ENCODE results near the gene MAPK13. TPM values are rescaled to one million over a fixed set of nuclear protein-coding genes. Genes with fewer than 3 reads are reported as not detected.

MAPK13 gene
- total RNA-seq, 1 experiment from 2014 or later, result 47.3 TPM

- TF ChIP-seq ZBTB33 (IDR thresholded peaks at IDR 0.05; ENCODE audit: extremely low read depth, insufficient replicate concordance, low read length), result no peak
- TF ChIP-seq, protein P1, sequence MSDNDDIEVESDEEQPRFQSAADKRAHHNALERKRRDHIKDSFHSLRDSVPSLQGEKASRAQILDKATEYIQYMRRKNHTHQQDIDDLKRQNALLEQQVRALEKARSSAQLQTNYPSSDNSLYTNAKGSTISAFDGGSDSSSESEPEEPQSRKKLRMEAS (IDR thresholded peaks at IDR 0.05), result no peak
- TF ChIP-seq ZFX (IDR thresholded peaks at IDR 0.05), result no peak
Measured at GRCh38 chr6:36119209-36119608, 11.1 kb upstream of the MAPK13 start (continued).

DNA sequence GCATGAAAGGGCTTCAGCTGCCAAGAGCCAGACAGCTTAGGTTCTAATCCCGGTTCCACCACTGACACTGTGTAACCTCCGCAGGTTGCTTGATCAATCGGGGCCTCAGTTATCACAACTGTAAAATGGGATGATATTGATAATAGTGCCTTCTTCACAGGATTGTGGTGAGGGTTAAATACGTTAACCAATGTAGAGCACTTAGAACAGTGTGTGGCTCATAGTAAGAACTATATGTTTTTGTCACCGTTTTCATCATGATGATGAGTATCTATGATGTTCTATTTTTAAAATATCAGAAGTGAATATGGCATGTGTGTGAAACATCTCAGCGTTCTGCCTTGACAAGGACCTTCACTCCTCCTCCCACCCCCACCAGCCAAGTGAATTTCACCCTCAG is 10.3 kb upstream of the MAPK13 start:
- DNase-seq (ENCODE audit: low read depth, low spot score), result no peak
- intact Hi-C loops (cut with micrococcal nuclease), result no loop called here
- RAD21 ChIA-PET (ENCODE audit: low non-redundant PET in 1 of 2, low total read pairs in 2 of 2, uncharacterized antibody in 2 of 2, unreplicated experiment in 2 of 2), result no interaction called here
- no peak overlapping the region for H3K9ac ChIP-seq (ENCODE audit: low read length)
- no peaks in the 10 kb centered on the region for H3K27me3 ChIP-seq (ENCODE audit: insufficient read depth, low read length)
- CTCF ChIA-PET, result no interaction called here
- POLR2A ChIA-PET, result no interaction called here
- H2AFZ ChIP-seq (ENCODE audit: low read depth, low read length, poor library complexity, severe bottlenecking), result no peak overlapping the region
- no peaks in the 10 kb centered on the region for H3K9me2 ChIP-seq (ENCODE audit: insufficient read depth)
- no peak overlapping the region for H3K4me2 ChIP-seq (ENCODE audit: low read length)
- H3K4me3 ChIP-seq (replicated peaks in 1 of 2; ENCODE audit: low read depth in 1 of 2, low read length in 2 of 2), result no peak overlapping the region
- ATAC-seq, result no peak
- BruUV-seq (replicated peaks), result no TSS peak
- TF ChIP-seq ZFX (IDR thresholded peaks at IDR 0.05), result no peak
- no peak for TF ChIP-seq EGR1 (IDR thresholded peaks at IDR 0.05; ENCODE audit: low read depth)
- TF ChIP-seq ZNF274 (IDR thresholded peaks at IDR 0.05; ENCODE audit: low read depth, low read length), result no peak
- no peak for TF ChIP-seq JUND (IDR thresholded peaks at IDR 0.05)
- TF ChIP-seq POLR2A (IDR thresholded peaks at IDR 0.05; ENCODE audit: borderline replicate concordance, extremely low read depth, insufficient read depth, insufficient read length), result no peak
- no peak for TF ChIP-seq ZBTB33 (IDR thresholded peaks at IDR 0.05; ENCODE audit: extremely low read depth, insufficient replicate concordance, low read length)
- TF ChIP-seq ELF1 (IDR thresholded peaks at IDR 0.05; ENCODE audit: borderline replicate concordance, low read depth), result no peak
- no peak for TF ChIP-seq SIN3A (IDR thresholded peaks at IDR 0.05; ENCODE audit: low read depth)
- TF ChIP-seq POLR2AphosphoS5 (IDR thresholded peaks at IDR 0.05; ENCODE audit: low read depth, low read length), result no peak
- TF ChIP-seq, protein P2, sequence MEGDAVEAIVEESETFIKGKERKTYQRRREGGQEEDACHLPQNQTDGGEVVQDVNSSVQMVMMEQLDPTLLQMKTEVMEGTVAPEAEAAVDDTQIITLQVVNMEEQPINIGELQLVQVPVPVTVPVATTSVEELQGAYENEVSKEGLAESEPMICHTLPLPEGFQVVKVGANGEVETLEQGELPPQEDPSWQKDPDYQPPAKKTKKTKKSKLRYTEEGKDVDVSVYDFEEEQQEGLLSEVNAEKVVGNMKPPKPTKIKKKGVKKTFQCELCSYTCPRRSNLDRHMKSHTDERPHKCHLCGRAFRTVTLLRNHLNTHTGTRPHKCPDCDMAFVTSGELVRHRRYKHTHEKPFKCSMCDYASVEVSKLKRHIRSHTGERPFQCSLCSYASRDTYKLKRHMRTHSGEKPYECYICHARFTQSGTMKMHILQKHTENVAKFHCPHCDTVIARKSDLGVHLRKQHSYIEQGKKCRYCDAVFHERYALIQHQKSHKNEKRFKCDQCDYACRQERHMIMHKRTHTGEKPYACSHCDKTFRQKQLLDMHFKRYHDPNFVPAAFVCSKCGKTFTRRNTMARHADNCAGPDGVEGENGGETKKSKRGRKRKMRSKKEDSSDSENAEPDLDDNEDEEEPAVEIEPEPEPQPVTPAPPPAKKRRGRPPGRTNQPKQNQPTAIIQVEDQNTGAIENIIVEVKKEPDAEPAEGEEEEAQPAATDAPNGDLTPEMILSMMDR (IDR thresholded peaks at IDR 0.05 in 2 of 3, conservative IDR thresholded peaks at IDR 0.05 in 1 of 3; ENCODE audit: borderline replicate concordance in 1 of 3, insufficient read depth in 1 of 3, low read depth in 2 of 3, low read length in 2 of 3), result no peak
- TF ChIP-seq EZH2phosphoT487 (IDR thresholded peaks at IDR 0.05; ENCODE audit: borderline replicate concordance), result no peak
- TF ChIP-seq ATF3 (IDR thresholded peaks at IDR 0.05), result no peak
- no peak for TF ChIP-seq CEBPB (IDR thresholded peaks at IDR 0.05; ENCODE audit: low read depth)
- TF ChIP-seq, protein P1 (IDR thresholded peaks at IDR 0.05), result no peak
- H4K20me1 ChIP-seq (ENCODE audit: insufficient read depth), result no peaks in the 10 kb centered on the region
- H3K79me2 ChIP-seq (ENCODE audit: insufficient read depth, low read length), result no peaks in the 10 kb centered on the region
- peaks cover 9 to 22% of the 10 kb centered on the region in 2 experiments; a peak in 2 of 4 replicates for H3K4me1 ChIP-seq (ENCODE audit: control insufficient read depth in 1 of 2, insufficient read depth in 2 of 2, low read length in 2 of 2)
- H3K27ac ChIP-seq (ENCODE audit: low read depth, low read length), result no peak overlapping the region
- H3K36me3 ChIP-seq (ENCODE audit: control insufficient read depth in 1 of 2, insufficient read depth in 2 of 2, low read length in 2 of 2), result no peaks in the 10 kb centered on the region
- H3K9me3 ChIP-seq (ENCODE audit: control insufficient read depth in 1 of 2, insufficient read depth in 1 of 2, low read depth in 1 of 2, low read length in 2 of 2), result no peaks in the 10 kb centered on the region

Measured in HCT116 (cell line).